NCI-H69 (cell line): Measurements from ENCODE around the gene ARF3.
A peak's percentile ranks its signal among the peaks of the same experiment; 100 is the strongest.

Experiments used
- DNase-seq: peaks from one replicate; lab custom pipeline; 2025; lab: John Stamatoyannopoulos, UW

The ARF3 gene

DNA sequence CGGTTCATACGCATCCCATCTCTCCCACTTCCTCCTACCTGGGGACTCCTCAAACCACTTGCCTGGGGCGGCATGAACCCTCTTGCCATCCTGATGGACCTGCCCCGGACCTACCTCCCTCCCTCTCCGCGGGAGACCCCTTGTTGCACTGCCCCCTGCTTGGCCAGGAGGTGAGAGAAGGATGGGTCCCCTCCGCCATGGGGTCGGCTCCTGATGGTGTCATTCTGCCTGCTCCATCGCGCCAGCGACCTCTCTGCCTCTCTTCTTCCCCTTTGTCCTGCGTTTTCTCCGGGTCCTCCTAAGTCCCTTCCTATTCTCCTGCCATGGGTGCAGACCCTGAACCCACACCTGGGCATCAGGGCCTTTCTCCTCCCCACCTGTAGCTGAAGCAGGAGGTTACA, 24.5 kb upstream of the ARF3 start:
- no peak for DNase-seq

GRCh38 chr12:48980953-48981756, 23.9 kb upstream of the ARF3 start:
- peak; percentile 64 for DNase-seq

GRCh38 chr12:48980389-48980952, 23.2 kb upstream of the ARF3 start:
- DNase-seq = peak; percentile 74

- peak; percentile 41 for DNase-seq
Measured at GRCh38 chr12:48979602-48980388, 22.5 kb upstream of the ARF3 start.

DNA sequence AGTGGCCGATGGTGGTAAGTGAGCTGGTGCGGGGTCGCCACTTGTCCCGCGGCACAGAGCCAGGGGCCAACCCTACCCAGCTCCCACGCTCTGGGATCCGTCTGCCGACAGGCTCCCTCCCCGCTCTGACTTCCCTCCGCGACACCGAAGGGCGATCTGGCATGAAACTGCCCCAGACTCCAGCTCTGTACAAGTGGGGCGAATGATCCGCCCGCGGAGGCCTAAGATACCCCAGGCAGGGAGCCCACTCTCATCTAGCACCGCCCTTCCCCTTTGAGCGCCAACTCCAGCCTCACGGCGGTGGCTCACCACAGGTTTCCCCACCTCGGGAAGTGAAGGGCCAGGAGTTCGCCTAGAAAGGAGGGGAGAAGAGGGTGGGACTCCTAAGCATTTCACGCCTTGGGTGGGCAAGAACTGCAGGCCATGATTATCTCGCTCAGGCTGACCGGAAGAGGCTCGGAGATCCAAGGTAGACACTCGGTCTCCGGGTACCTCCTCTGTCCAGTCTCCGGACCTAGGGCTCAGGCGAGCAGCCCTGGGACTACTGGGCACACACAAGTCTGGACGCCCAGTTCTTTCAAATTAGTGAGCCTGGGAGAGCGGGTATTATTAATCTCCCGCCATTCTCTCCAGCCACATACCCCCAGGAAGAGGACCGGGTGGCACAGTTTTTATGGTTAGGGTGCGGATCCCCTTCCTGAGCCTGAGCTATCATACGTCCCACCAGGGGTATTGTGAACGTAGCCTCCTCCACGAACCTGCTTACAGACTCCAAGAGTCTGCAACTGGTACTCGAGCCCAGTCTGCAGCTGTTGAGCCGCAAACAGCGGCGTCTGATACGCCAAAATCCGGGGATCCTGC, 21.7 kb upstream of the ARF3 start:
- DNase-seq = peak; percentile 53

DNA sequence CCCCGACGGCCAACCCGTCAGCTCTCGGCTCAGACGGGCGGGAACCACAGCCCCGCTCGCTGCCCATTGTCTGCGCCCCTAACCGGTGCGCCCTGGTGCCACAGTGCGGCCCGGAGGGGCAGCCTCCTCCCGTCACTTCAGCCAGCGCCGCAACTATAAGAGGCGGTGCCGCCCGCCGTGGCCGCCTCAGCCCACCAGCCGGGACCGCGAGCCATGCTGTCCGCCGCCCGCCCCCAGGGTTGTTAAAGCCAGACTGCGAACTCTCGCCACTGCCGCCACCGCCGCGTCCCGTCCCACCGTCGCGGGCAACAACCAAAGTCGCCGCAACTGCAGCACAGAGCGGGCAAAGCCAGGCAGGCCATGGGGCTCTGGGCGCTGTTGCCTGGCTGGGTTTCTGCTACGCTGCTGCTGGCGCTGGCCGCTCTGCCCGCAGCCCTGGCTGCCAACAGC, 21.0 kb upstream of the ARF3 start, which contains the start of gene WNT1:
Gene WNT1 (plus strand): TSS at position 32 of the 450 bp plus-strand sequence. CDS start 329 bp downstream, at position 361.
- peak; percentile 72 for DNase-seq

GRCh38 chr12:48977290-48978281, 20.3 kb upstream of the ARF3 start:
- DNase-seq = peak; percentile 76

- DNase-seq = peak; percentile 37
Measured at GRCh38 chr12:48973941-48974673, 16.8 kb upstream of the ARF3 start.

DNA sequence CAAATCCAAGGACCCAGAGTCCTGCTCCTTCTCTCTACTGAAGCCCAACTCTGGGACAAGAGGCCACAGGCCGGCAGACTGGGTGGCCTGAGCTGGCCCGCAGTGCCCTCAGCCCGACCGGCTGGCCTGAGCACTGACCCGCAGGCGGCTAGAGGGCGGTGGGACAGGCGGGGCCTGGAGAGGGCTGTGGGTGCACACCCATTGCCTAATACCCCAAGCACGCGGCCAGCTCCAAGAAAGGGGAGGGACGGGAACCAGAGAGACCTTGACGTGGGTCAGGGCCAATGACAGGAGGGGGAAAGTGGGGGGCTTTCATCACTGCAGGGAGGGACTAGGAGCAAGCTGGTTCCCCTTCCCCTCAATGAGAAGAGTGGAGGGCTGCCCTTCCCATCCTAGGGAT, 16.2 kb upstream of the ARF3 start:
- no peak for DNase-seq

- no peak for DNase-seq
Measured at GRCh38 chr12:48972952-48973483, 15.7 kb upstream of the ARF3 start.

DNA sequence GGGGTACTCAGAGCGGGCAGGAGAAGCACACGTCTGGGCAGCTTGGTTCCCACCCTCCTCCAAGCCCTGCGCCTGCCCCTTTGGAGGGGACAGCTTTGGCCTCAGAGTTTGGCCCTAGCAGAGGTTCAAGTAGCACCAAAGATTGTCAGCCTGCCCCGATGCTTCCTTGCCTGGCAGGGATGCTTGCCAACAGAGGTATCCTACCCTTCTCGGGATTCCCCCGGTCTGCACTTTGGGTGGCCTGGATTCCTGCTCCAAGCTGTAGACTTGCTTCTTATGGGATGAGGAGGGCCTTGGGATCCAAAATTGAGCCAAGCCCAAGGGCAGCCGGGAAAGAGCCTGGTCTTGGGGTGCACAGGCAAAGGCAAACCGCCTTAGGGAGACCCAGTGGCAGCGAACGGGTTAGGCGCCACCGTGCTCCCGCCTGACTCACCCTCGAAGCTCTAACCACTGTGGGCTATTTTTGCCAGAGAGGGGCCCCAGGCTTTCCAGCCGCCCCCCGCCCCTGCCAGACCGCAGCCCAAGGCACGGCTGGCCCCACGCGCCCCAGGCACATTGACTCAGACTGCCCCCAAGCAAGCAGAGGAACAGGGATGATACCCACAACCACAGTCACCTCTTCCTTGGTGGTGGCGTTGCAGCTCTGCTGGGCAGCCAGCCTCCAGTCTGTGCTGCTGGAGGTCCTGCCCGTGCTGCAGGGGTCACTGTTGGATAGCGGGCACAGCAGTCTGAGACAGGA, 15.1 kb upstream of the ARF3 start:
- DNase-seq = no peak

- DNase-seq = no peak
Measured at GRCh38 chr12:48970702-48971334, 13.5 kb upstream of the ARF3 start.

- peak; percentile 70 for DNase-seq
Measured at GRCh38 chr12:48969833-48970701, 12.8 kb upstream of the ARF3 start.

- DNase-seq = peak; percentile 46
Measured at GRCh38 chr12:48969160-48969771, 12.0 kb upstream of the ARF3 start.

GRCh38 chr12:48968467-48968866, 11.2 kb upstream of the ARF3 start:
- DNase-seq = no peak

- DNase-seq = no peak
Measured at GRCh38 chr12:48967991-48968390, 10.7 kb upstream of the ARF3 start.
